ENCODE measurements around the gene COG8. TPM values are rescaled to one million over a fixed set of nuclear protein-coding genes. Genes with fewer than 3 reads are reported as not detected.

The COG8 gene
- total and polyA plus RNA-seq, 10 of the 15 experiments (the other 5 are each of a cell fraction or from before 2014, with no cell fraction given): 2.8 to 39.6 (median 23.8) TPM

GRCh38 chr16:69330286-69331109 lies 8.9 kb downstream of the COG8 start, which contains the start of gene PDF (continued):
- TF ChIP-seq FOXM1 (IDR thresholded peaks at IDR 0.05; ENCODE audit: low read depth, low read length) (no peak), GATAD2B (conservative IDR thresholded peaks at IDR 0.05; ENCODE audit: low read depth) (peak; percentile 61; the same call in 1 of the 2 replicates), CBX5 (IDR thresholded peaks at IDR 0.05; ENCODE audit: low read depth) (no peak), ZSCAN29 (IDR thresholded peaks at IDR 0.05) (no peak), BCLAF1 (IDR thresholded peaks at IDR 0.05) (0 out of 2 replicates have a peak, but pooled peaks have one; percentile 61), E2F4 (IDR thresholded peaks at IDR 0.05; ENCODE audit: low read depth, low read length) (no peak), JUND (IDR thresholded peaks at IDR 0.05; ENCODE audit: low read depth, low read length) (no peak), RFX5 (IDR thresholded peaks at IDR 0.05; ENCODE audit: low read depth, low read length) (no peak), KAT2A (conservative IDR thresholded peaks at IDR 0.05; ENCODE audit: control insufficient read depth, low read depth, low read length) (no peak), SIX5 (IDR thresholded peaks at IDR 0.05; ENCODE audit: low read depth, low read length, severe bottlenecking) (peak; percentile 48), SREBF1 (IDR thresholded peaks at IDR 0.05; ENCODE audit: low read length) (no peak), ASH2L (IDR thresholded peaks at IDR 0.05; ENCODE audit: borderline replicate concordance, low read depth) (0 out of 2 replicates have a peak, but pooled peaks have one; percentile 27), USF2 (IDR thresholded peaks at IDR 0.05; ENCODE audit: borderline replicate concordance, low read depth, low read length) (no peak), RBBP5 (conservative IDR thresholded peaks at IDR 0.05) (no peak), BMI1 (IDR thresholded peaks at IDR 0.05; ENCODE audit: borderline replicate concordance) (no peak), REST (IDR thresholded peaks at IDR 0.05; ENCODE audit: low read depth, low read length) (no peak), CREM (IDR thresholded peaks at IDR 0.05; ENCODE audit: low read depth) (peak; percentile 57; the same call in 1 of the 2 replicates), USF1 (IDR thresholded peaks at IDR 0.05; ENCODE audit: borderline replicate concordance, extremely low read length, insufficient read depth, low read depth, low read length) (no peak), POLR2AphosphoS2 (IDR thresholded peaks at IDR 0.05; ENCODE audit: low read depth, low read length) (peak; percentile 98)
